Measurements from ENCODE around the gene LIN37.

Gene LIN37

GRCh38 chr19:35784503-35785338 is 36.3 kb downstream of the LIN37 start:
- TF ChIP-seq CTCF (IDR thresholded peaks at IDR 0.05): no peak
- DNase-seq (ENCODE audit: low spot score): no peak
- no peak overlapping the region for H3K27ac ChIP-seq
- no peak overlapping the region for H3K4me3 ChIP-seq

- TF ChIP-seq CTCF (IDR thresholded peaks at IDR 0.05): no peak
- DNase-seq (ENCODE audit: low spot score): no peak
- Histone ChIP-seq H3K4me3 (no peak overlapping the region), H3K27ac (no peak overlapping the region)
Observed at GRCh38 chr19:35785339-35785627, 36.9 kb downstream of the LIN37 start.

- no peak overlapping the region for H3K4me3 ChIP-seq
- TF ChIP-seq CTCF (IDR thresholded peaks at IDR 0.05): no peak
- H3K27ac ChIP-seq: no peak overlapping the region
- no peak for DNase-seq (ENCODE audit: low spot score)
Observed at GRCh38 chr19:35786299-35787160, 38.2 kb downstream of the LIN37 start.

GRCh38 chr19:35787227-35787799 is 38.9 kb downstream of the LIN37 start:
- no peak for DNase-seq (ENCODE audit: low spot score)
- H3K27ac ChIP-seq: no peak overlapping the region
- TF ChIP-seq CTCF (IDR thresholded peaks at IDR 0.05): no peak
- no peak overlapping the region for H3K4me3 ChIP-seq

GRCh38 chr19:35788205-35788960 is 40.0 kb downstream of the LIN37 start:
- DNase-seq (ENCODE audit: low spot score): no peak
- H3K4me3 ChIP-seq: no peak overlapping the region
- no peak for TF ChIP-seq CTCF (IDR thresholded peaks at IDR 0.05)
- no peak overlapping the region for H3K27ac ChIP-seq

- no peak for TF ChIP-seq CTCF (IDR thresholded peaks at IDR 0.05)
- no peak overlapping the region for H3K4me3 ChIP-seq
- no peak for DNase-seq (ENCODE audit: low spot score)
- no peak overlapping the region for H3K27ac ChIP-seq
Observed at GRCh38 chr19:35789195-35789977, 41.0 kb downstream of the LIN37 start.
